ENCODE results near the gene PRXL2A. TPM values are rescaled to one million over a fixed set of nuclear protein-coding genes. Genes with fewer than 3 reads are reported as not detected.

PRXL2A gene
- total RNA-seq, 2 donors from 2014 or later: 42.8 to 81.2 TPM

DNA sequence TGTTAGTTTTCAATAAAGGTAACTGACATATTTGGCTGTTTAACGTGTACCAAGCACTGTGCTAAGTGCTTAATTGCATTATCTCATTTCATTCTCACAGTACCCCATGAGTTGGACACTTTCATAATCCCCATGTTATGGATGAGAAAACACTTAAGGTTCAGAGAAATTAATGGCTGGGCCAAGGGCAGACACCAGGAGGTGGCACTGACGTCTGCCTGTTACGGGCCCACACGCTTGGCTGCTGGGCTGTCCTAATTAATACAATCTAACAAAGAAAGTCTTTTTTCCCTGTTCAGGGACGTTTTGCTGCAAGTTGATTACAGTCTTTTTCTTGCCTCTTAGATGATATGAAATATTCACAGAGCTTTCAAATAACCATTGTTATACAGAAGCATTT lies 35.7 kb upstream of the PRXL2A start:
- no peaks in the 10 kb centered on the region for H3K36me3 ChIP-seq
- H3K27ac ChIP-seq: no peak overlapping the region
- H3K4me1 ChIP-seq: no peaks in the 10 kb centered on the region
- H3K27me3 ChIP-seq: no peaks in the 10 kb centered on the region
- TF ChIP-seq, protein P1, sequence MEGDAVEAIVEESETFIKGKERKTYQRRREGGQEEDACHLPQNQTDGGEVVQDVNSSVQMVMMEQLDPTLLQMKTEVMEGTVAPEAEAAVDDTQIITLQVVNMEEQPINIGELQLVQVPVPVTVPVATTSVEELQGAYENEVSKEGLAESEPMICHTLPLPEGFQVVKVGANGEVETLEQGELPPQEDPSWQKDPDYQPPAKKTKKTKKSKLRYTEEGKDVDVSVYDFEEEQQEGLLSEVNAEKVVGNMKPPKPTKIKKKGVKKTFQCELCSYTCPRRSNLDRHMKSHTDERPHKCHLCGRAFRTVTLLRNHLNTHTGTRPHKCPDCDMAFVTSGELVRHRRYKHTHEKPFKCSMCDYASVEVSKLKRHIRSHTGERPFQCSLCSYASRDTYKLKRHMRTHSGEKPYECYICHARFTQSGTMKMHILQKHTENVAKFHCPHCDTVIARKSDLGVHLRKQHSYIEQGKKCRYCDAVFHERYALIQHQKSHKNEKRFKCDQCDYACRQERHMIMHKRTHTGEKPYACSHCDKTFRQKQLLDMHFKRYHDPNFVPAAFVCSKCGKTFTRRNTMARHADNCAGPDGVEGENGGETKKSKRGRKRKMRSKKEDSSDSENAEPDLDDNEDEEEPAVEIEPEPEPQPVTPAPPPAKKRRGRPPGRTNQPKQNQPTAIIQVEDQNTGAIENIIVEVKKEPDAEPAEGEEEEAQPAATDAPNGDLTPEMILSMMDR (IDR thresholded peaks at IDR 0.05): no peak
- no peak overlapping the region for H3K4me3 ChIP-seq
- DNase-seq (ENCODE audit: low spot score): no peak
- peaks cover 0 to 7% of the 10 kb centered on the region in 2 donors for H3K9me3 ChIP-seq

DNA sequence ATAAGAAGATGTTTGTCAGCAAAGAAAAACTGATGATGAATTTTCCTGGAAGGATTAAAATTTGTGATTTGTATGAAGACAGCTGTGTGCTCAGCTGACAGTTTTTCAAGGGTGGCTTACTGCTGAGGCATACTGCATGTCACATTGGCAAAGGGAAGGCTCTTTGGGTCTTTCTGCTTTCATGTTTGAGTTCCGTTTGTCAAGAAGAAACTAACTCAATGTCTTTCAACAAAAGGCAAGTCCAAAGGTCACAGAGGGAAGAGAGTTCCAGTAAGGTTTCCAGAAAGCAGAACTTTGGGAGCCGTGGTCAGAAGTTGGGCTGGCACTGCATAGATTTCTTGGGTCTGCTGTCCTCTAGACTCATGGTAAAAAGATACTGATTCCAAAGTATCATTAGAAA lies 34.8 kb upstream of the PRXL2A start:
- TF ChIP-seq, protein P1 (IDR thresholded peaks at IDR 0.05): no peak
- no peak overlapping the region for H3K27ac ChIP-seq
- H3K27me3 ChIP-seq: no peaks in the 10 kb centered on the region
- no peak overlapping the region for H3K4me3 ChIP-seq
- H3K36me3 ChIP-seq: no peaks in the 10 kb centered on the region
- H3K9me3 ChIP-seq: no peaks in the 10 kb centered on the region
- no peak for DNase-seq (ENCODE audit: low spot score)
- no peaks in the 10 kb centered on the region for H3K4me1 ChIP-seq

DNA sequence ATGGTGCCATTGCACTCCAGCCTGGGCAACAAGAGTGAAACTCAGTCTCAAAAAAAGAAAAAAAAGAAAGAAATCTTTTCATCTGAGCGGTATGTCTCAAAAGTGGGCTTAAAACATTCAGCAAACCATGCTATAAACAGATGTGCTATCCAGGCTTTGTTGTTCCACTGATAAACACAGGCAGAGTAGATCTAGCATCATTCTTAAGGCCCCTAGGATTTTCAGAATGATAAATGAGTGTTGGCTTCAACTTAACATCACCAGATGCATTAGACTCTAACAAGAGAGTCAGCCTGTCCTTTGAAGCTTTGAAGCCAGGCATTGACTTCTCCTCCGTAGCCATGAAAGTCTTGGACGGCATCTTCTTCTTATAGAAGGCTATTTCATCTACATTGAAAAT lies 28.6 kb upstream of the PRXL2A start:
- no peak for DNase-seq (ENCODE audit: low spot score)
- no peaks in the 10 kb centered on the region for H3K27me3 ChIP-seq
- no peak overlapping the region for H3K4me3 ChIP-seq
- H3K36me3 ChIP-seq: no peaks in the 10 kb centered on the region
- H3K27ac ChIP-seq: no peak overlapping the region
- TF ChIP-seq, protein P1 (IDR thresholded peaks at IDR 0.05): no peak
- H3K9me3 ChIP-seq: no peaks in the 10 kb centered on the region
- H3K4me1 ChIP-seq: peaks cover 0 to 6% of the 10 kb centered on the region in 2 donors

DNA sequence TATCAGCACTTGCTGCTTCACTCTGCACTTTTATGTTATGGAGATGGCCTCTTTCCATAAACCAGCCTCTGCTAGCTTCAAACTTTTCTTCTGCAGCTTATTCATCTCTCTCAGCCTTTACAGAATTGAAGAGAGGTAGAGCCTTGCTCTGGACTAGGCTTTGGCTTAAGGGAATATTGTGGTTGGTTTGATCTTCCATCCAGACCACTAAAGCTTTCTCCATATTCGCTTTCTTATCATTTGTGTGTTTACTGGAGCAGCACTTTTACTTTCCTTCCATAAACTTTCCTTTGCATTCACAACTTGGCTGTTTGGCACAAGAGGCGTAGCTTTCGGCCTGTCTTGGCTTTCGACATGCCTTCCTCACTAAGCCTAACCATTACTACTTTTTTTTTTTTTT lies 28.2 kb upstream of the PRXL2A start:
- Histone ChIP-seq H3K27ac (no peak overlapping the region), H3K36me3 (no peaks in the 10 kb centered on the region), H3K27me3 (no peaks in the 10 kb centered on the region), H3K9me3 (no peaks in the 10 kb centered on the region), H3K4me3 (no peak overlapping the region), H3K4me1 (peaks cover 0 to 6% of the 10 kb centered on the region in 2 donors)
- TF ChIP-seq, protein P1 (IDR thresholded peaks at IDR 0.05): no peak
- DNase-seq (ENCODE audit: low spot score): no peak

DNA sequence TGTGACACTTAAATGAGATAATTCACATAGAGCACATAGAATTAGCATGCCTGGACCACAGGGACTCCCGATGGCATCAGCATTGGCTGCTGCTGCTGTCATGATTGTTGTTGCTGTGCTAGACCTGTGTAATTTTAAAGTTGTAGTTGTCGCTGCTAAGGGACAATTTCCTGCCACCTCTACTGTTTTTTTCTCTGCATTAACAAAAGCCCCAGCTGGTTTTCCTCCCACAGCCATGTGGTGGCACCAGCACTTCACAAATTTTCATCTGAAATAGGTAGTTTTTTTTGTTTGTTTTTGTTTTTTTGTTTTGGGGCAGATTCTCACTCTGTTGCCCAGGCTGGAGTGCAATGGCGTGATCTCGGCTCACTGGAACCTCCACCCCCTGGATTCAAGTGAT lies 25.4 kb upstream of the PRXL2A start:
- H3K27me3 ChIP-seq: no peaks in the 10 kb centered on the region
- H3K4me3 ChIP-seq: no peak overlapping the region
- TF ChIP-seq, protein P1 (IDR thresholded peaks at IDR 0.05): peak; percentile 38 to 80
- H3K27ac ChIP-seq: no peak overlapping the region
- H3K36me3 ChIP-seq: no peaks in the 10 kb centered on the region
- no peak for DNase-seq (ENCODE audit: low spot score)
- H3K9me3 ChIP-seq: no peaks in the 10 kb centered on the region
- peaks cover 0 to 6% of the 10 kb centered on the region in 2 donors for H3K4me1 ChIP-seq

DNA sequence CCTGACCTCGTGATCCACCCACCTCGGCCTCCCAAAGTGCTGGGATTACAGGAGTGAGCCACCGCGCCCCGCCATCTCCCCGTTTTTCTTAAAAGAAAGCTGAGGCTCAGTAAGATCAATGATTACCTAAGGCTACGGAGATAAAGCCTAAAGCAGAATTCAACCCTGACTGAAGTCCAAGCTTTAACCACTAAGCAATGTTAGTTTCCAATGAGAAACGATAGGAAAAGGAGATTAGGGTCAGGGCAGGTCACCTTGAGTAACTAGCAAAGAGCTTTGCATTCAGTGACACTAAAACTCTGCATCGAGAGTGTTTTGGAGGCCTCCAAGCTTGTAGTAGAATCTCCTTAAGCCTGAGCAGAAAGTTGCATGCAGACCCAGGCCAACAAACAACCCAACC lies 17.6 kb upstream of the PRXL2A start:
- H3K27me3 ChIP-seq: no peaks in the 10 kb centered on the region
- H3K36me3 ChIP-seq: no peaks in the 10 kb centered on the region
- no peak overlapping the region for H3K27ac ChIP-seq
- TF ChIP-seq, protein P1 (IDR thresholded peaks at IDR 0.05): no peak
- H3K4me1 ChIP-seq: no peaks in the 10 kb centered on the region
- DNase-seq (ENCODE audit: low spot score): no peak
- no peak overlapping the region for H3K4me3 ChIP-seq
- H3K9me3 ChIP-seq: no peaks in the 10 kb centered on the region
